Measurements from ENCODE around the gene REPIN1. TPM values are rescaled to one million over a fixed set of nuclear protein-coding genes. Genes with fewer than 3 reads are reported as not detected.

REPIN1 gene
- total and polyA plus RNA-seq, 9 of the 15 experiments (the other 6 are each of a cell fraction or from before 2014, with no cell fraction given) = 8.1 to 283 (median 94.3) TPM

- peaks cover 26 to 53% of the 10 kb centered on the region in 2 experiments for H3K4me1 ChIP-seq (replicated peaks in 1 of 2; ENCODE audit: control insufficient read depth in 2 of 2, insufficient read depth in 2 of 2, low read length in 2 of 2)
- H3K27ac ChIP-seq (ENCODE audit: extremely low read depth, low read depth, low read length) = peak overlapping the region; percentile 65
- FAIRE-seq = peak; percentile 74
- H3K4me3 ChIP-seq = peak overlapping the region; percentile 96
- peak overlapping the region; percentile 92 for H2AFZ ChIP-seq (ENCODE audit: low read depth, low read length)
- H3K36me3 ChIP-seq (ENCODE audit: control insufficient read depth, insufficient read depth, low read length) = peaks cover 8% of the 10 kb centered on the region; the same call in 1 of the 3 replicates
- peaks cover 32% of the 10 kb centered on the region for H4K20me1 ChIP-seq (replicated peaks; ENCODE audit: control insufficient read depth, insufficient read depth, low read length)
- H3K9me3 ChIP-seq (replicated peaks; ENCODE audit: control insufficient read depth, insufficient read depth, low read depth, low read length) = no peaks in the 10 kb centered on the region
- peak in 2 of 4 experiments; percentile 71 to 77 for DNase-seq (ENCODE audit: extremely low read depth in 1 of 4, low spot score in 3 of 4)
- intact Hi-C loops (cut with micrococcal nuclease) = loop anchor here (1.0 to 2.0 kb wide), 4 partner anchors 21 to 665 kb away; a partner anchor contains a TSS
- H3K79me2 ChIP-seq (ENCODE audit: control insufficient read depth, insufficient read depth, low read length) = peaks cover 56% of the 10 kb centered on the region
- H3K4me2 ChIP-seq (ENCODE audit: insufficient read depth, low read length) = peak overlapping the region; percentile 99
- BruUV-seq (replicated peaks) = TSS peak; percentile 36
- peak overlapping the region; percentile 64 to 95 for H3K9ac ChIP-seq (ENCODE audit: insufficient read depth in 1 of 2, low read depth in 2 of 2, low read length in 2 of 2)
- POLR2A ChIA-PET = interaction anchor here (0.6 to 0.7 kb wide), 2 partner anchors 16 to 32 kb away, joined by 4 read pairs; no protein-coding TSS in a partner anchor
- in situ Hi-C loops (cut with MboI) = no loop called here
- peaks cover 10% of the 10 kb centered on the region for H3K9me1 ChIP-seq (ENCODE audit: control insufficient read depth, insufficient read depth, low read length)
- peak; percentile 70 for ATAC-seq
- no peaks in the 10 kb centered on the region for H3K27me3 ChIP-seq (ENCODE audit: control insufficient read depth in 2 of 2, insufficient read depth in 2 of 2, low read length in 2 of 2)
- 1% methylated on average over 31 of the region's 52 CpGs for WGBS (ENCODE audit: insufficient coverage, low coverage, missing lambda C conversion rate)
- CTCF ChIA-PET (ENCODE audit: low intra/inter-chr PET ratio) = interaction anchor here (0.5 kb wide), 1 partner anchor 680 kb away, joined by 5 read pairs; no protein-coding TSS in a partner anchor
- TF ChIP-seq BRCA1 (IDR thresholded peaks at IDR 0.05) = no peak
- no peak for TF ChIP-seq BRCA1 (CRISPR knock-in tag; IDR thresholded peaks at IDR 0.05)
- TF ChIP-seq ZNF280A (IDR thresholded peaks at IDR 0.05; ENCODE audit: low read depth, partially characterized antibody) = no peak
- TF ChIP-seq CAMTA2 (CRISPR knock-in tag; conservative IDR thresholded peaks at IDR 0.05) = no peak
- no peak for TF ChIP-seq SMC3 (conservative IDR thresholded peaks at IDR 0.05; ENCODE audit: insufficient read depth, low read depth, low read length)
- TF ChIP-seq ELF2 (CRISPR knock-in tag; IDR thresholded peaks at IDR 0.05) = no peak
- no peak for TF ChIP-seq FOXO4 (CRISPR knock-in tag; IDR thresholded peaks at IDR 0.05)
- no peak for TF ChIP-seq TFAP4 (CRISPR knock-in tag; IDR thresholded peaks at IDR 0.05; ENCODE audit: borderline replicate concordance)
- no peak for TF ChIP-seq ZNF23 (CRISPR knock-in tag; IDR thresholded peaks at IDR 0.05)
- no peak for TF ChIP-seq SP1 (CRISPR knock-in tag; IDR thresholded peaks at IDR 0.05)
- no peak for TF ChIP-seq ZFX (CRISPR knock-in tag; IDR thresholded peaks at IDR 0.05)
- no peak for TF ChIP-seq ASH1L (IDR thresholded peaks at IDR 0.05; ENCODE audit: borderline replicate concordance, low read depth, partially characterized antibody)
- no peak for TF ChIP-seq POLR3G (IDR thresholded peaks at IDR 0.05; ENCODE audit: extremely low read depth, insufficient read length, insufficient replicate concordance)
- TF ChIP-seq GABPB1 (CRISPR knock-in tag; IDR thresholded peaks at IDR 0.05) = no peak
- TF ChIP-seq NR2C1 (IDR thresholded peaks at IDR 0.05) = no peak
- TF ChIP-seq NR2C1 (tag; IDR thresholded peaks at IDR 0.05) = no peak
- no peak for TF ChIP-seq TCF15 (CRISPR knock-in tag; IDR thresholded peaks at IDR 0.05)
- no peak for TF ChIP-seq ERF (CRISPR knock-in tag; IDR thresholded peaks at IDR 0.05)
Observed at GRCh38 chr7:150379441-150380379, 11.1 kb downstream of the REPIN1 start.

Data from K562 (cell line).